H9 (cell line): ENCODE data around the gene HRH1. TPM values are rescaled to one million over a fixed set of nuclear protein-coding genes. Genes with fewer than 3 reads are reported as not detected.

Source experiments
- DNase-seq: peaks from one replicate; pipeline ENCODE4 v3.0.0-alpha.2; 2017
- H2AFZ ChIP-seq: one replicate; pipeline ENCODE4 v1.6.1; 2013; ENCODE audit warnings: mild to moderate bottlenecking, low read length, control low read depth, moderate library complexity
- H2AK5ac ChIP-seq: 2 replicates; pipeline ENCODE4 v1.6.1; 2013; ENCODE audit warnings: low read length, control low read depth, mixed read lengths; ENCODE audit not compliant: insufficient read length
- H2BK120ac ChIP-seq: one replicate; pipeline ENCODE4 v1.6.1; 2013; ENCODE audit warnings: low read depth, mild to moderate bottlenecking, low read length, control low read depth, inconsistent platforms; ENCODE audit not compliant: poor library complexity, severe bottlenecking
- H2BK12ac ChIP-seq: 2 replicates; pipeline ENCODE4 v1.6.1; 2013; ENCODE audit warnings: low read length, control low read depth, mixed read lengths, low read depth; ENCODE audit not compliant: insufficient read length
- H2BK15ac ChIP-seq: 2 replicates; pipeline ENCODE4 v1.6.1; 2013; ENCODE audit warnings: low read depth, low read length, control low read depth
- H2BK20ac ChIP-seq: one replicate; pipeline ENCODE4 v1.6.1; 2013; ENCODE audit warnings: low read depth, mild to moderate bottlenecking, low read length, control low read depth, inconsistent platforms; ENCODE audit not compliant: poor library complexity, severe bottlenecking
- H2BK5ac ChIP-seq: 2 replicates; pipeline ENCODE4 v1.6.1; 2013; ENCODE audit warnings: low read length, control low read depth, mixed read lengths; ENCODE audit not compliant: insufficient read length
- H3K14ac ChIP-seq: 2 replicates; pipeline ENCODE4 v1.6.1; 2013; ENCODE audit warnings: low read length, control low read depth; ENCODE audit not compliant: insufficient read depth
- H3K18ac ChIP-seq: 2 replicates; pipeline ENCODE4 v1.6.1; 2013; ENCODE audit warnings: low read depth, mild to moderate bottlenecking, mixed read lengths, low read length, control low read depth; ENCODE audit not compliant: insufficient read length
- H3K23ac ChIP-seq: 2 replicates; pipeline ENCODE4 v1.6.1; 2013; ENCODE audit warnings: low read length, control low read depth, mixed read lengths, low read depth; ENCODE audit not compliant: insufficient read length
- H3K23me2 ChIP-seq: 2 replicates; pipeline ENCODE4 v1.6.1; 2013; ENCODE audit warnings: low read depth, mild to moderate bottlenecking, mixed read lengths, low read length, control low read depth; ENCODE audit not compliant: insufficient read length, poor library complexity, severe bottlenecking
- H3K27ac ChIP-seq: 2 replicates; pipeline ENCODE4 v1.5.1; 2013; ENCODE audit warnings: low read length, control low read depth, mixed read lengths, low read depth; ENCODE audit not compliant: insufficient read length
- H3K27me3 ChIP-seq: 2 replicates; pipeline ENCODE4 v1.6.1; 2013; ENCODE audit warnings: low read length, control low read depth, inconsistent platforms; ENCODE audit not compliant: insufficient read depth
- H3K4ac ChIP-seq: 2 replicates; pipeline ENCODE4 v1.6.1; 2013; ENCODE audit warnings: low read depth, mild to moderate bottlenecking, control low read depth, inconsistent platforms, low read length, moderate library complexity
- H3K4me1 ChIP-seq: 2 replicates; pipeline ENCODE4 v1.6.1; 2013; ENCODE audit warnings: low read length, control low read depth, inconsistent platforms; ENCODE audit not compliant: insufficient read depth
- H3K4me2 ChIP-seq: 2 replicates; pipeline ENCODE4 v1.6.1; 2013; ENCODE audit warnings: low read length, control low read depth, mixed read lengths; ENCODE audit not compliant: insufficient read length, insufficient read depth
- H3K56ac ChIP-seq: 2 replicates; pipeline ENCODE4 v1.6.1; 2013; ENCODE audit warnings: low read depth, mild to moderate bottlenecking, mixed read lengths, low read length, control low read depth; ENCODE audit not compliant: insufficient read length
- H3K79me1 ChIP-seq: 2 replicates; pipeline ENCODE4 v1.6.1; 2013; ENCODE audit warnings: low read depth, mild to moderate bottlenecking, moderate library complexity, low read length, control low read depth, inconsistent platforms; ENCODE audit not compliant: insufficient read depth, poor library complexity, severe bottlenecking
- H3K79me2 ChIP-seq: 2 replicates; pipeline ENCODE4 v1.6.1; 2013; ENCODE audit warnings: low read length, control low read depth, inconsistent platforms; ENCODE audit not compliant: insufficient read depth
- H3K9ac ChIP-seq: 2 replicates; pipeline ENCODE4 v1.6.1; 2013; ENCODE audit warnings: low read length, control low read depth, mixed read lengths; ENCODE audit not compliant: insufficient read length; ENCODE audit errors: extremely low read depth
- H3K9me3 ChIP-seq: one replicate; pipeline ENCODE4 v1.6.1; 2013; ENCODE audit warnings: low read depth, low read length, inconsistent platforms; ENCODE audit not compliant: control insufficient read depth
- H3T11ph ChIP-seq: one replicate; pipeline ENCODE4 v1.6.1; 2013; ENCODE audit warnings: mild to moderate bottlenecking, low read length, control low read depth, inconsistent platforms
- H4K20me1 ChIP-seq: one replicate; pipeline ENCODE4 v1.6.1; 2013; ENCODE audit not compliant: control insufficient read depth, insufficient read length, insufficient read depth
- H4K5ac ChIP-seq: 2 replicates; pipeline ENCODE4 v1.6.1; 2013; ENCODE audit warnings: low read depth, mild to moderate bottlenecking, mixed read lengths, low read length, control low read depth; ENCODE audit not compliant: insufficient read length
- H4K8ac ChIP-seq: replicated peaks from 2 replicates; pipeline ENCODE4 v1.6.1; 2013; ENCODE audit warnings: low read length, control low read depth, mixed read lengths, low read depth; ENCODE audit not compliant: insufficient read length
- H4K91ac ChIP-seq: 2 replicates; pipeline ENCODE4 v1.6.1; 2013; ENCODE audit warnings: low read depth, mild to moderate bottlenecking, moderate library complexity, mixed read lengths, low read length, control low read depth; ENCODE audit not compliant: insufficient read length
- H3K27ac Mint-ChIP-seq, 3 experiments: 2 replicates in 2 of 3; 3 replicates in 1 of 3; pipeline ENCODE4 v1.8.0; 2020 to 2021; ENCODE audit warnings: mixed read lengths in 3 of 3, mild to moderate bottlenecking in 1 of 3, moderate library complexity in 1 of 3
- H3K27me3 Mint-ChIP-seq: 2 replicates; pipeline ENCODE4 v1.8.0; 2021; ENCODE audit warnings: low read depth, mild to moderate bottlenecking, moderate library complexity, mixed read lengths
- H3K36me3 Mint-ChIP-seq, 3 experiments: 2 replicates in 2 of 3; 3 replicates in 1 of 3; pipeline ENCODE4 v1.8.0; 2020 to 2021; ENCODE audit warnings: low read depth in 3 of 3, mixed read lengths in 3 of 3; ENCODE audit not compliant: insufficient read depth in 1 of 3
- H3K4me1 Mint-ChIP-seq, 2 experiments: 2 replicates each; pipeline ENCODE4 v1.8.0; 2020; ENCODE audit warnings: mixed read lengths in 2 of 2
- H3K4me3 Mint-ChIP-seq, 2 experiments: 2 replicates in 1 of 2; 3 replicates in 1 of 2; pipeline ENCODE4 v1.8.0; 2020 to 2021; ENCODE audit warnings: mild to moderate bottlenecking in 2 of 2, mixed read lengths in 2 of 2, moderate library complexity in 1 of 2
- H3K9me3 Mint-ChIP-seq, 2 experiments: 2 replicates in 1 of 2; 3 replicates in 1 of 2; pipeline ENCODE4 v1.8.0; 2020; ENCODE audit warnings: mild to moderate bottlenecking in 2 of 2, mixed read lengths in 2 of 2, moderate library complexity in 1 of 2
- WGBS: extraction: QIAGEN DNeasy Blood & Tissue Kit; methylation state at CpG from one replicate; pipeline ENCODE4 v1.1.7; 2013; ENCODE audit warnings: missing lambda C conversion rate, low lambda C conversion rate, mixed read lengths; ENCODE audit not compliant: insufficient read length; ENCODE audit errors: extremely low coverage; 5-methylcytosine and 5-hydroxymethylcytosine counted together
- total RNA-seq: library from RNA; stranded (reverse); gene quantifications from 2 replicates; pipeline ENCODE4 v1.2.1, GENCODE V29; 2021
- TF ChIP-seq, protein P1 (sequence below): fragments of 200-600 bp; sonication (generic); conservative IDR thresholded peaks from 3 replicates; pipeline ENCODE4 v1.8.0; 2021; ENCODE audit warnings: antibody characterized with exemption, mild to moderate bottlenecking

Gene HRH1
- total RNA-seq, 1 experiment from 2014 or later, result 0.74 TPM

DNA sequence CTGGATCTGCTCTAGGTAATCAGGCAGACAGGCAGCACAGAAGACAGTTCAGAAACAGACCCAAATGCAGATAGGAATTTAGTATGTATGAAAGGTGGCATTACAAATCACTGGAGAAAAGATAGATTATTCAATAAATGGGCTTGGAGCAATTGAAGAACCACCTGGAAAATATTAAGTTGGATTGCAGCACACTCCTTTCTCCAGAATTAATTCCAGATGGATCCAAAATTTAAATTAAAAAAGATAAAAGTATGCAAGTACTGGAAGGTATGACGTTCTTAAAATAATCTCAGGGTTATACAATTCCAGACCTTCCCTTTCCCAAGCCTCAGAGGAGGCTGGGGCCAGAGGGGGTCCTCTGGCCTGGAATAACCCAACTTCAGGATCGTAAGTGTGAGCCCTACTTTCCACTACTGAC, 32.5 kb downstream of the HRH1 start:
- H4K91ac ChIP-seq, result no peak overlapping the region
- no peaks in the 10 kb centered on the region for H3K79me2 ChIP-seq
- no peak overlapping the region for H3K56ac ChIP-seq
- no peak overlapping the region for H2BK120ac ChIP-seq
- no peak overlapping the region for H3T11ph ChIP-seq
- Mint-ChIP-seq H3K9me3 (no peaks in the 10 kb centered on the region), H3K36me3 (no peaks in the 10 kb centered on the region; a peak in 1 of 7 replicates), H3K27ac (no peak overlapping the region), H3K4me3 (no peak overlapping the region), H3K4me1 (peaks cover 0 to 6% of the 10 kb centered on the region in 2 experiments; a peak in 1 of 4 replicates), H3K27me3 (peaks cover 2% of the 10 kb centered on the region)
- TF ChIP-seq, protein P1, sequence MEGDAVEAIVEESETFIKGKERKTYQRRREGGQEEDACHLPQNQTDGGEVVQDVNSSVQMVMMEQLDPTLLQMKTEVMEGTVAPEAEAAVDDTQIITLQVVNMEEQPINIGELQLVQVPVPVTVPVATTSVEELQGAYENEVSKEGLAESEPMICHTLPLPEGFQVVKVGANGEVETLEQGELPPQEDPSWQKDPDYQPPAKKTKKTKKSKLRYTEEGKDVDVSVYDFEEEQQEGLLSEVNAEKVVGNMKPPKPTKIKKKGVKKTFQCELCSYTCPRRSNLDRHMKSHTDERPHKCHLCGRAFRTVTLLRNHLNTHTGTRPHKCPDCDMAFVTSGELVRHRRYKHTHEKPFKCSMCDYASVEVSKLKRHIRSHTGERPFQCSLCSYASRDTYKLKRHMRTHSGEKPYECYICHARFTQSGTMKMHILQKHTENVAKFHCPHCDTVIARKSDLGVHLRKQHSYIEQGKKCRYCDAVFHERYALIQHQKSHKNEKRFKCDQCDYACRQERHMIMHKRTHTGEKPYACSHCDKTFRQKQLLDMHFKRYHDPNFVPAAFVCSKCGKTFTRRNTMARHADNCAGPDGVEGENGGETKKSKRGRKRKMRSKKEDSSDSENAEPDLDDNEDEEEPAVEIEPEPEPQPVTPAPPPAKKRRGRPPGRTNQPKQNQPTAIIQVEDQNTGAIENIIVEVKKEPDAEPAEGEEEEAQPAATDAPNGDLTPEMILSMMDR, result no peak
- no peaks in the 10 kb centered on the region for H3K4me1 ChIP-seq
- no CpG with 5 or more reads among the region's 2 CpGs for WGBS
- no peak overlapping the region for H4K8ac ChIP-seq
- H3K4ac ChIP-seq, result no peak overlapping the region
- no peak overlapping the region for H3K9ac ChIP-seq
- no peaks in the 10 kb centered on the region for H3K79me1 ChIP-seq
- no peak overlapping the region for H2BK12ac ChIP-seq
- no peak overlapping the region for H3K23ac ChIP-seq
- no peak for DNase-seq
- no peak overlapping the region for H2BK20ac ChIP-seq
- no peak overlapping the region for H3K4me2 ChIP-seq
- H3K14ac ChIP-seq, result no peak overlapping the region
- H2BK15ac ChIP-seq, result no peak overlapping the region
- no peak overlapping the region for H2AK5ac ChIP-seq
- no peak overlapping the region for H3K27ac ChIP-seq
- no peak overlapping the region for H3K18ac ChIP-seq
- H2AFZ ChIP-seq, result no peak overlapping the region
- peak overlapping the region; percentile 50 for H4K5ac ChIP-seq
- H3K23me2 ChIP-seq, result no peaks in the 10 kb centered on the region
- H3K9me3 ChIP-seq, result no peaks in the 10 kb centered on the region
- no peak overlapping the region for H2BK5ac ChIP-seq
- no peaks in the 10 kb centered on the region for H4K20me1 ChIP-seq
- no peaks in the 10 kb centered on the region for H3K27me3 ChIP-seq
